Fibroblast of mammary gland (primary cell): ENCODE measurements around the gene CRADD.

Experiments used
- DNase-seq: peaks from one replicate; pipeline ENCODE4 v3.0.0-alpha.2; 2010; ENCODE audit warnings: low read depth
- H3K4me3 ChIP-seq: 2 replicates; pipeline ENCODE4 v1.5.1; 2011; ENCODE audit warnings: low read depth, mild to moderate bottlenecking, low read length, moderate library complexity; ENCODE audit not compliant: control insufficient read depth
- CTCF ChIP-seq: conservative IDR thresholded peaks from 2 replicates; pipeline ENCODE4 v1.5.1; 2011; ENCODE audit warnings: low read depth, low read length, inconsistent platforms; ENCODE audit not compliant: control insufficient read depth, insufficient read depth

CRADD gene

GRCh38 chr12:93702707-93703315, 25.6 kb downstream of the CRADD start:
- no peak overlapping the region for H3K4me3 ChIP-seq
- no peak for TF ChIP-seq CTCF
- DNase-seq: peak; percentile 29

GRCh38 chr12:93704122-93704521, 26.9 kb downstream of the CRADD start:
- DNase-seq: peak; percentile 33
- no peak for TF ChIP-seq CTCF
- no peak overlapping the region for H3K4me3 ChIP-seq

- no peak for TF ChIP-seq CTCF
- no peak for DNase-seq
- no peak overlapping the region for H3K4me3 ChIP-seq
Measured at GRCh38 chr12:93704625-93705024, 27.4 kb downstream of the CRADD start.

GRCh38 chr12:93705237-93705636, 28.1 kb downstream of the CRADD start:
- no peak overlapping the region for H3K4me3 ChIP-seq
- TF ChIP-seq CTCF: no peak
- DNase-seq: no peak

- no peak for DNase-seq
- no peak for TF ChIP-seq CTCF
- H3K4me3 ChIP-seq: no peak overlapping the region
Measured at GRCh38 chr12:93706387-93706786, 29.2 kb downstream of the CRADD start.

- no peak overlapping the region for H3K4me3 ChIP-seq
- TF ChIP-seq CTCF: no peak
- peak; percentile 48 for DNase-seq
Measured at GRCh38 chr12:93706824-93707223, 29.6 kb downstream of the CRADD start.

- no peak for TF ChIP-seq CTCF
- peak; percentile 45 for DNase-seq
- no peak overlapping the region for H3K4me3 ChIP-seq
Measured at GRCh38 chr12:93707836-93708235, 30.7 kb downstream of the CRADD start.
